Motor neuron (in vitro differentiated cells): Measurements from ENCODE around the gene ABCC6. TPM values are rescaled to one million over a fixed set of nuclear protein-coding genes. Genes with fewer than 3 reads are reported as not detected.

Source experiments
- ATAC-seq, 8 experiments: fragments of 200-7000 bp; cut with Tn5 transposase; replicated peaks in 6 of 8; 2 replicates each; pipeline ENCODE4 v1.8.0; 2021; ENCODE audit warnings: mild to moderate bottlenecking in 8 of 8, moderate library complexity in 8 of 8
- H3K27ac ChIP-seq, 2 donors: fragments of 250-450 bp; sonication (Bioruptor Pico); 2 replicates each; pipeline ENCODE4 v1.9.0; 2021; ENCODE audit warnings: antibody characterized with exemption in 2 of 2, mild to moderate bottlenecking in 2 of 2, moderate library complexity in 1 of 2
- H3K4me1 ChIP-seq, 2 donors: fragments of 250-450 bp; sonication (Bioruptor Pico); replicated peaks in 1 of 2; 2 replicates each; pipeline ENCODE4 v1.6.1; 2021; ENCODE audit warnings: antibody characterized with exemption in 2 of 2, mild to moderate bottlenecking in 2 of 2, moderate library complexity in 1 of 2
- H3K4me3 ChIP-seq, 5 donors: fragments of 250-450 bp; sonication (Bioruptor Pico); 2 replicates each; pipeline ENCODE4 v1.9.0; 2021; ENCODE audit warnings: antibody characterized with exemption in 5 of 5, mild to moderate bottlenecking in 5 of 5, moderate library complexity in 4 of 5
- whole genome bisulfite sequencing, 10 experiments: fragments of 450-650 bp; shearing (Covaris generic); methylation state at CpG; one replicate each; pipeline ENCODE4 v1.0.0; 2022; 5-methylcytosine and 5-hydroxymethylcytosine counted together
- in situ Hi-C, 9 experiments: fragments of 400-800 bp; cut with MboI; loops; one replicate each; pipeline ENCODE4 v1.15.0; 2021; ENCODE audit warnings: low sequenced_read_pairs in 9 of 9, low pct_unique_long_range_greater_than_20kb in 2 of 9; ENCODE audit not compliant: unreplicated experiment in 9 of 9
- total RNA-seq, 8 experiments: library from RNA; unstranded; fragments of 300-600 nt; gene quantifications; 2 replicates each; pipeline versions ENCODE4 v1.2.3 to v1.2.4, GENCODE V29; 2022

ABCC6 gene
- total RNA-seq, 8 experiments from 2014 or later = 0.33 to 3.7 (median 1.3) TPM

GRCh38 chr16:16122264-16122663 is 101.0 kb downstream of the ABCC6 start:
- in situ Hi-C loops = no loop called here
- no peak for ATAC-seq
- H3K4me1 ChIP-seq = no peaks in the 10 kb centered on the region
- no peak overlapping the region for H3K27ac ChIP-seq
- H3K4me3 ChIP-seq = no peak overlapping the region
- 60 to 100% (median 90%) methylated on average over 1 to 6 of the region's 12 CpGs; no CpG with 5 or more reads in 3 of the 10 experiments for WGBS, 10 experiments

- no peak overlapping the region for H3K4me3 ChIP-seq
- in situ Hi-C loops = no loop called here
- ATAC-seq = no peak
- no peaks in the 10 kb centered on the region for H3K4me1 ChIP-seq
- H3K27ac ChIP-seq = no peak overlapping the region
- WGBS, 10 experiments = 63 to 100% (median 95%) methylated on average over 1 to 6 of the region's 6 CpGs; no CpG with 5 or more reads in 5 of the 10 experiments
These were observed 102.0 kb downstream of the ABCC6 start for GRCh38 chr16:16121185-16121727.

- 80 to 100% (median 92%) methylated on average over 1 to 7 of the region's 17 CpGs; no CpG with 5 or more reads in 1 of the 10 experiments for WGBS, 10 experiments
- peak in 1 of 8 experiments; percentile 25 for ATAC-seq
- Histone ChIP-seq H3K27ac (no peak overlapping the region), H3K4me1 (no peaks in the 10 kb centered on the region), H3K4me3 (no peak overlapping the region)
- in situ Hi-C loops = no loop called here
These were observed 102.7 kb downstream of the ABCC6 start for GRCh38 chr16:16120382-16121184.

GRCh38 chr16:16120044-16120381 is 103.3 kb downstream of the ABCC6 start:
- H3K27ac ChIP-seq = no peak overlapping the region
- WGBS, 10 experiments = 50 to 100% (median 96%) methylated on average over 1 to 5 of the region's 8 CpGs; no CpG with 5 or more reads in 3 of the 10 experiments
- no peaks in the 10 kb centered on the region for H3K4me1 ChIP-seq
- in situ Hi-C loops = no loop called here
- no peak overlapping the region for H3K4me3 ChIP-seq
- ATAC-seq = no peak

- in situ Hi-C loops = no loop called here
- no peak overlapping the region for H3K27ac ChIP-seq
- WGBS, 10 experiments = 90 to 100% (median 98%) methylated on average over 2 to 7 of the region's 7 CpGs
- no peak overlapping the region for H3K4me3 ChIP-seq
- no peak for ATAC-seq
- no peaks in the 10 kb centered on the region for H3K4me1 ChIP-seq
These were observed 105.0 kb downstream of the ABCC6 start for GRCh38 chr16:16118337-16118736.

GRCh38 chr16:16116841-16117240 is 106.5 kb downstream of the ABCC6 start:
- no peak for ATAC-seq
- no peak overlapping the region for H3K27ac ChIP-seq
- WGBS, 10 experiments = 86 to 100% (median 100%) methylated on average over 1 to 5 of the region's 7 CpGs; no CpG with 5 or more reads in 2 of the 10 experiments
- no peaks in the 10 kb centered on the region for H3K4me1 ChIP-seq
- H3K4me3 ChIP-seq = no peak overlapping the region
- in situ Hi-C loops = no loop called here

- 90 to 100% (median 91%) methylated on average over 4 to 7 of the region's 8 CpGs; no CpG with 5 or more reads in 7 of the 10 experiments for WGBS, 10 experiments
- Histone ChIP-seq H3K4me3 (no peak overlapping the region), H3K4me1 (no peaks in the 10 kb centered on the region), H3K27ac (no peak overlapping the region)
- no peak for ATAC-seq
- in situ Hi-C loops = no loop called here
These were observed 110.2 kb downstream of the ABCC6 start for GRCh38 chr16:16113076-16113475.

- no peak for ATAC-seq
- Histone ChIP-seq H3K27ac (no peak overlapping the region), H3K4me3 (no peak overlapping the region), H3K4me1 (no peaks in the 10 kb centered on the region)
- WGBS, 10 experiments = 40 to 100% (median 75%) methylated on average over 1 to 7 of the region's 8 CpGs
- in situ Hi-C loops = no loop called here
These were observed 110.7 kb downstream of the ABCC6 start for GRCh38 chr16:16112450-16113053.

GRCh38 chr16:16111639-16112038 is 111.7 kb downstream of the ABCC6 start:
- H3K4me3 ChIP-seq = no peak overlapping the region
- no peak overlapping the region for H3K27ac ChIP-seq
- 80 to 100% (median 100%) methylated on average over 1 to 4 of the region's 4 CpGs; no CpG with 5 or more reads in 2 of the 10 experiments for WGBS, 10 experiments
- no peak for ATAC-seq
- in situ Hi-C loops = no loop called here
- no peaks in the 10 kb centered on the region for H3K4me1 ChIP-seq

GRCh38 chr16:16110111-16110490 is 113.2 kb downstream of the ABCC6 start:
- in situ Hi-C loops = no loop called here
- no peak overlapping the region for H3K27ac ChIP-seq
- H3K4me3 ChIP-seq = no peak overlapping the region
- 89 to 100% (median 98%) methylated on average over 1 to 6 of the region's 9 CpGs; no CpG with 5 or more reads in 4 of the 10 experiments for WGBS, 10 experiments
- ATAC-seq = no peak
- no peaks in the 10 kb centered on the region for H3K4me1 ChIP-seq

GRCh38 chr16:16109453-16110110 is 113.7 kb downstream of the ABCC6 start:
- no peak overlapping the region for H3K27ac ChIP-seq
- H3K4me3 ChIP-seq = no peak overlapping the region
- no peaks in the 10 kb centered on the region for H3K4me1 ChIP-seq
- ATAC-seq = no peak
- in situ Hi-C loops = no loop called here
- 43 to 89% (median 80%) methylated on average over 1 to 8 of the region's 8 CpGs; no CpG with 5 or more reads in 2 of the 10 experiments for WGBS, 10 experiments

- H3K4me3 ChIP-seq = no peak overlapping the region
- no peak overlapping the region for H3K27ac ChIP-seq
- no peaks in the 10 kb centered on the region for H3K4me1 ChIP-seq
- WGBS, 10 experiments = 67 to 100% (median 81%) methylated on average over 1 to 6 of the region's 6 CpGs; no CpG with 5 or more reads in 3 of the 10 experiments
- in situ Hi-C loops = no loop called here
- ATAC-seq = no peak
These were observed 114.5 kb downstream of the ABCC6 start for GRCh38 chr16:16108759-16109158.

- WGBS, 10 experiments = 80 to 100% (median 90%) methylated on average over 1 to 6 of the region's 6 CpGs
- H3K4me3 ChIP-seq = no peak overlapping the region
- H3K27ac ChIP-seq = no peak overlapping the region
- in situ Hi-C loops = no loop called here
- ATAC-seq = no peak
- no peaks in the 10 kb centered on the region for H3K4me1 ChIP-seq
These were observed 115.5 kb downstream of the ABCC6 start for GRCh38 chr16:16107839-16108238.
